HUES64 (cell line): Measurements from ENCODE around the gene DCAF17. TPM values are rescaled to one million over a fixed set of nuclear protein-coding genes. Genes with fewer than 3 reads are reported as not detected.

Source experiments
- H3K27ac ChIP-seq: 2 replicates; pipeline ENCODE4 v1.7.0; 2013; ENCODE audit warnings: low read depth, low read length, inconsistent platforms
- H3K27me3 ChIP-seq: 2 replicates; pipeline ENCODE4 v1.6.1; 2013; ENCODE audit warnings: mild to moderate bottlenecking, low read length; ENCODE audit not compliant: insufficient read depth
- H3K36me3 ChIP-seq: 2 replicates; pipeline ENCODE4 v1.6.1; 2013; ENCODE audit warnings: mild to moderate bottlenecking, low read length; ENCODE audit not compliant: insufficient read depth
- H3K4me1 ChIP-seq: 2 replicates; pipeline ENCODE4 v1.6.1; 2013; ENCODE audit warnings: mild to moderate bottlenecking, low read length, moderate library complexity; ENCODE audit not compliant: insufficient read depth
- H3K4me3 ChIP-seq: 2 replicates; pipeline ENCODE4 v1.5.1; 2013; ENCODE audit warnings: mild to moderate bottlenecking, low read length, moderate library complexity
- H3K9ac ChIP-seq: 2 replicates; pipeline ENCODE4 v1.6.1; 2013; ENCODE audit warnings: mild to moderate bottlenecking, low read depth, low read length
- H3K9me3 ChIP-seq: 2 replicates; pipeline ENCODE4 v1.6.1; 2013; ENCODE audit warnings: low read depth, low read length; ENCODE audit not compliant: insufficient read depth
- WGBS: fragments of 150-250, 120-280 bp; methylation state at CpG from one replicate; pipeline ENCODE4 v1.1.7; 2013; ENCODE audit warnings: missing lambda C conversion rate; 5-methylcytosine and 5-hydroxymethylcytosine counted together
- polyA plus RNA-seq, 2 experiments: library from polyadenylated mRNA; stranded (reverse); fragments of 50-300 nt; gene quantifications; one replicate each; pipeline ENCODE4 v1.2.3, GENCODE V29; 2013

DCAF17 gene, protein sequence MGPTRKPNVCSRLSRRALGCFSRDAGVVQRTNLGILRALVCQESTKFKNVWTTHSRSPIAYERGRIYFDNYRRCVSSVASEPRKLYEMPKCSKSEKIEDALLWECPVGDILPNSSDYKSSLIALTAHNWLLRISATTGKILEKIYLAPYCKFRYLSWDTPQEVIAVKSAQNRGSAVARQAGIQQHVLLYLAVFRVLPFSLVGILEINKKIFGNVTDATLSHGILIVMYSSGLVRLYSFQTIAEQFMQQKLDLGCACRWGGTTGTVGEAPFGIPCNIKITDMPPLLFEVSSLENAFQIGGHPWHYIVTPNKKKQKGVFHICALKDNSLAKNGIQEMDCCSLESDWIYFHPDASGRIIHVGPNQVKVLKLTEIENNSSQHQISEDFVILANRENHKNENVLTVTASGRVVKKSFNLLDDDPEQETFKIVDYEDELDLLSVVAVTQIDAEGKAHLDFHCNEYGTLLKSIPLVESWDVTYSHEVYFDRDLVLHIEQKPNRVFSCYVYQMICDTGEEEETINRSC
- polyA plus RNA-seq (2013, experiment 1 of 2), result 13.1 TPM
- polyA plus RNA-seq (2013, experiment 2 of 2), result 13.8 TPM

DNA sequence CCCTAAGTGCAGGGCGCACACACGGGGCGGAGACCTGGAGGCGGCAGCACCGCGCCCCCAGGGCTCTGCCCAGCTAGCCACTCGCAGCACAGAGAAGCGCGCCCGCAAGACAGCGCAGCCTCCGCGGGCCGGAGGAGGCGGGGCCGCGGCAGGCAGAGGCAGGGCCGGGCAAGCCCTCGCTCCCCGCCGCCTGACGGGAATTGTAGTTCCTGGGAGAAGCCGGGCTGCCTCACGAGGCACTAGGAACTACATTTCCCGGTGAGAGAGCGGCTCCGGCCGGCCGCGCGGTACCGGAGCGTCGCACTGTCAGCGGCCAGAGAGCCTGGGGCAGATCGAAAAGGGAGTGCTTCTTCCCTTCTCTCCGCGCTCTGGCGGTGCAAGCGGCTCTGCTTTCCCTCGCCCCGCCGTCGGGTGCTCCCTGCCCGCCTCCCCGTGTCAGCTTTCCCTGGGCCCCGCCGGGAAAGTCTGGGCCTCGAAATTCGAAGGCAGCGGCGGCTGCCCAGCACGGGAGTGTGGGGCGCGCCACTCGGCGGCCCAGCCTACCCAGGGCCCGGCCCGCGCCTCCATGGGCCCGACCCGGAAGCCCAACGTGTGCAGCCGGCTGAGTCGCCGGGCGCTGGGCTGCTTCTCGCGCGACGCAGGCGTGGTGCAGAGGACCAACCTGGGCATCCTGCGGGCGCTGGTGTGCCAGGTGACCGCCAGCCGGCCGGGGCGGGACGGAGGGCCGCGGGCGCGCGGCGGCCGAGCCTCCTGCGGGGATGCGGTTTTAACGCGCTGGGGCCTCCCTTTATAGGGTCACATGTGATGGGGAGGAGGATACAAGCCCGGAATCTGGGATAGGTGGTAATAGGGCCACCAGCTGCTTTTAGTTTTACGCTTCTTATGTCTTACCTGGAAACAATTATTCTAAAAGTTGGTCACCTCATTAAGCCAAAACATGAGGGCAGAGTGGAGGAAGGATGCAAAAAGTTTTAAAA lies at the start of gene DCAF17:
Gene DCAF17 (plus strand): TSS at position 214 of the 977 bp plus-strand sequence. CDS start 352 bp downstream, at position 566.
- H3K36me3 ChIP-seq, result peaks cover 51% of the 10 kb centered on the region
- H3K4me1 ChIP-seq, result peaks cover 22% of the 10 kb centered on the region
- H3K9me3 ChIP-seq, result peaks cover 25% of the 10 kb centered on the region
- H3K27ac ChIP-seq, result peak within 1 kb of the TSS; percentile 98
- peak within 1 kb of the TSS; percentile 70 for H3K4me3 ChIP-seq
- H3K27me3 ChIP-seq, result no peaks in the 10 kb centered on the region
- H3K9ac ChIP-seq, result peak within 1 kb of the TSS; percentile 92
- WGBS, result under 1% methylated on average over 92 of the region's 92 CpGs

DNA sequence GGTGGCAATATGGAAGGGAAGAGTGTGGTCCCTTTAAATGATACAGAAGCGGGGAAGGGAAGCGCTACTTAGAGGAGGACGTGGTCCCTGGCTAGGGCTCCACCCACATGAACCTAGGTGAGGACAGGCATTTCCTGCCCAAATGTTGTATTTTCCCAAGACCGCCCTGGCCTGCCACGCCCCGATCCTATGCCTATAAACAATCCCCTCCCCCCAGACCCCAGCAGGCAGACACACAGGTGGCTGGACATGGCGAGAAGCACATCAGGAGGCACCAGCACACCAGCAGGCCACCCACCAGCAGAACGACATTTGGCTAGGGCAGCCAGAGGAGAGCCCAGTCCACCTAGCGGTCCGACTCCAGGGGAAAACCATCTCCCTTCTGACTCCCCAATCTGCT lies 47.4 kb upstream of the DCAF17 start:
- Histone ChIP-seq H3K27me3 (no peaks in the 10 kb centered on the region), H3K36me3 (no peaks in the 10 kb centered on the region; the same call in 1 of the 2 replicates), H3K9me3 (no peaks in the 10 kb centered on the region; the same call in 1 of the 2 replicates), H3K27ac (no peak overlapping the region), H3K4me3 (no peak overlapping the region), H3K4me1 (peaks cover 37% of the 10 kb centered on the region), H3K9ac (0 out of 2 replicates have a peak overlapping the region, but pooled peaks have one; percentile 3)
- 61% methylated on average over 10 of the region's 10 CpGs for WGBS

DNA sequence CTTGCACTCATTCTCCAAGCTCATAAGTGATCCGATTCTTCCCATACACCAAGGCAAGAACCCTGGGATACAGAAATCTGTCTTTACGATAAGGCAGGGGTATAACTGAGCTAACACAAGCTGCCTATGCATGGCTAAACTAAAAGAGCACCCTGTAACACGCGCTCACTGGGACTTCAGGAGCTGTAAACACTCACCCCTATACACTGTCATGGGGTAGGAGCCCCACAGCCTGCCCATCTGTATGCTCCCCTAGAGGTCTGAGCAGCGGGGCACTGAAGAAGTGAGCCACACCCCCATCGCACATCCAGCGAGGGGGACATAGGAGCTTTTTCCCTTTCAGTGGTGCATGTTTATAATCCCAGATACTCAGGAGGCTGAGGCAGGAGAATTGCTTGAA lies 47.0 kb upstream of the DCAF17 start:
- Histone ChIP-seq H3K9me3 (no peaks in the 10 kb centered on the region; the same call in 1 of the 2 replicates), H3K9ac (0 out of 2 replicates have a peak overlapping the region, but pooled peaks have one; percentile 3), H3K4me3 (no peak overlapping the region), H3K27ac (no peak overlapping the region), H3K36me3 (no peaks in the 10 kb centered on the region; the same call in 1 of the 2 replicates), H3K27me3 (no peaks in the 10 kb centered on the region), H3K4me1 (peaks cover 41% of the 10 kb centered on the region)
- WGBS, result 83% methylated on average over 7 of the region's 7 CpGs

DNA sequence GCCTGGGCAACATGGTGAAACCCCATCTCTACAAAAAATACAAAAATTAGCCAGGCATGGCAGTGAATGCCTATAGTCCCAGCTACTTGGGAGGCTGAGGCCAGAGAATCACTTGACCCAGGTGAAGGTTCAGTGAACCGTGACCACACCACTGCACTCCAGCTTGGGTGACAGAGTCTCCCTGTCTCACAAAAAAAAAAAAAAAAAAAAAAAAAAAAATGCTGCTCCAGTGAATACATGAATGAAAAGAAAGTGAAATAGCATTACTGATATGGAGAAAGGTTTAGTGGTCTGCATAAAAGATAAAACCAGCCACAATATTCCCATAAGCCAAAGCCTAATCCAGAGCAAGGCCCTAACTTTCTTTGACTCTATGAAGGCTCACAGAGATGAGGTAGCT lies 44.7 kb upstream of the DCAF17 start:
- 100% methylated on average over 1 of the region's 1 CpG for WGBS
- Histone ChIP-seq H3K9me3 (no peaks in the 10 kb centered on the region), H3K36me3 (no peaks in the 10 kb centered on the region), H3K9ac (no peak overlapping the region), H3K27me3 (no peaks in the 10 kb centered on the region), H3K4me1 (peaks cover 49% of the 10 kb centered on the region), H3K4me3 (no peak overlapping the region), H3K27ac (no peak overlapping the region)

DNA sequence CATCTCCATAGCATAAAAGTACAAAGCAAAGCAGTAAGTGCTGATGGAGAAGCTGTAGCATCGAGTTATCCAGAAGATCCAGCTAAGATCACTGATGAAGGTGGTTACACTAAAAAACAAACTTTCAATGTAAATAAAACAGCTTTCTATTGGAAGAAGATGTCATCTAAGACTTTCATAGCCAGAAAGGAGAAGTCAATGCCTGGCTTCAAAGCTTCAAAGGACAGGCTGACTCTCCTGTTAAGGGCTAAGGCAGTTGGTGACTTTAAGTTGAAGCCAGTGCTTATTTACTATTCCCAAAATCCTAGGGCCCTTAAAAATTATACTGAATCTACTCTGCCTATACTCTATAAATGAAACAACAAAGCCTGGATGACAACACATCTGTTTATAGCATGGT lies 44.2 kb upstream of the DCAF17 start:
- WGBS, result 83% methylated on average over 1 of the region's 1 CpG
- Histone ChIP-seq H3K4me3 (no peak overlapping the region), H3K36me3 (no peaks in the 10 kb centered on the region), H3K4me1 (peaks cover 54% of the 10 kb centered on the region), H3K27ac (no peak overlapping the region), H3K27me3 (no peaks in the 10 kb centered on the region), H3K9ac (no peak overlapping the region), H3K9me3 (no peaks in the 10 kb centered on the region)

DNA sequence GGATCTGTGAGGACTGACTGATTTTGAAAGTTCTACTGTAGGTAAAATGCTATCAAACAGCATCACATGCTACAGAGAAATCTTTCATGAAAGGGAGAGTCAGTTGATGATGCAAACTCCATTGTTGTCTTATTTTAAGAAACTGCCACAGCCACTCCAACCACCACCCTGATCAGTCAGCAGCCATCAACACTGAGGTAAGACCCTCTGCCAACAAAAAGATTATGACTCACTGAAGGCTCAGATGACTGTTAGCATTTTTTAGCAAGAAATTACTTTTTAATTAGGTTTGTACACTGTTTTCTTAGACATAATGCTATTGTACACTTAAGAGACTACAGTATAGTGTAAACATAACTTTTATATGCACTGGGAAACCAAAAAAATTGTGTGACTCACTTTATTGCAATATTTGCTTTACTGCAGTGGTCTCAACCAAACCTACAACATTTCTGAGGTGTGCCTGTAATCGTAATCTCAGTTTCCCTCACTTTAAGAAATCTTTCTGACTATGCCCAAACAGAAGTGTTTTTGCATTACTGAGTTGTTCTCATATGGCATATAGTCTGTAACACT lies 43.0 kb upstream of the DCAF17 start:
- H3K27ac ChIP-seq, result no peak overlapping the region
- H3K9ac ChIP-seq, result no peak overlapping the region
- H3K36me3 ChIP-seq, result no peaks in the 10 kb centered on the region
- WGBS, result 93% methylated on average over 1 of the region's 1 CpG
- H3K4me1 ChIP-seq, result peaks cover 53% of the 10 kb centered on the region
- no peaks in the 10 kb centered on the region for H3K9me3 ChIP-seq
- H3K4me3 ChIP-seq, result no peak overlapping the region
- H3K27me3 ChIP-seq, result no peaks in the 10 kb centered on the region

DNA sequence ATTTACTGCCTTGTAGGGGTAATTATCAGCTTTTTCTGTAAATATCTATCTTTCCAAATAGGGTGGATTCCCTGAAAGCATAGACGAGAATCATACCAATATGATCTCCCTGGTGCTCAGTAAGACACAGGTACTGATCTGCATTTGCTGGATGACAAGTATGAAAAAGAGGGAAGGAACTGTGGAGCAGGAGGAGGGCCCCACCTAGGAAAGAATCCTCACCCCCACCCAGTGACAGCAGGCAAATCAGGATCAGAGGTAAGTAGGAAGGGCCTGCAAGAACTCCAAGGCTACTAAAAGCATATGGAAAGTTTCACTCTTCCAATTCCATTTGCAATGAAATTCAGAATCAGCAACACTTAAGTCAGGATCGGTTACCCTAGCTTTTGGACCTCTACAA lies 42.5 kb upstream of the DCAF17 start:
- no peak overlapping the region for H3K27ac ChIP-seq

DNA sequence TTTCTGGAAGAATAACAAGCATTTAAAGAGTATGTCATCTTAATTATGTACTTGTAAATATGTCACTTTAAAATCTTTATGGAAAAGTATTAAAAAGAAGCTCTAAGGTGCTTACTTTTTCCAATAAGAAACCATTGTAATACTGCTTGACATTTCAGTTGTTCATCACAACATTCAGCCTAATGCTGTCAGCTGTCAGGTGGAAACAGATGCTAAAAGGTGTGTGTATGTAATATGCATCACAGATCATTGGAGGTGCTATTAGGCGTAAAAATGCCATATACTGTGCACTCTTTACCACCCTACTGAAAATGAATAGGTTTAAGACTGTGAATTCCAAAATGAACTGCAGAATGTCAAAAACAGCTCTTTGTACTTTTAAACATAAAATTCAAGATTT lies 40.5 kb upstream of the DCAF17 start:
- peaks cover 36% of the 10 kb centered on the region for H3K4me1 ChIP-seq
- no peaks in the 10 kb centered on the region for H3K9me3 ChIP-seq
- H3K9ac ChIP-seq, result no peak overlapping the region
- WGBS, result no CpG with 5 or more reads among the region's 1 CpG
- H3K4me3 ChIP-seq, result no peak overlapping the region
- no peaks in the 10 kb centered on the region for H3K36me3 ChIP-seq
- no peak overlapping the region for H3K27ac ChIP-seq
- no peaks in the 10 kb centered on the region for H3K27me3 ChIP-seq

More for the DNA sequence above, 42.5 kb upstream of the DCAF17 start:
- H3K9me3 ChIP-seq, result no peaks in the 10 kb centered on the region
- no peaks in the 10 kb centered on the region for H3K27me3 ChIP-seq
- H3K4me1 ChIP-seq, result peaks cover 48% of the 10 kb centered on the region
- no peak overlapping the region for H3K4me3 ChIP-seq
- 94% methylated on average over 2 of the region's 2 CpGs for WGBS
- no peaks in the 10 kb centered on the region for H3K36me3 ChIP-seq
- no peak overlapping the region for H3K9ac ChIP-seq

DNA sequence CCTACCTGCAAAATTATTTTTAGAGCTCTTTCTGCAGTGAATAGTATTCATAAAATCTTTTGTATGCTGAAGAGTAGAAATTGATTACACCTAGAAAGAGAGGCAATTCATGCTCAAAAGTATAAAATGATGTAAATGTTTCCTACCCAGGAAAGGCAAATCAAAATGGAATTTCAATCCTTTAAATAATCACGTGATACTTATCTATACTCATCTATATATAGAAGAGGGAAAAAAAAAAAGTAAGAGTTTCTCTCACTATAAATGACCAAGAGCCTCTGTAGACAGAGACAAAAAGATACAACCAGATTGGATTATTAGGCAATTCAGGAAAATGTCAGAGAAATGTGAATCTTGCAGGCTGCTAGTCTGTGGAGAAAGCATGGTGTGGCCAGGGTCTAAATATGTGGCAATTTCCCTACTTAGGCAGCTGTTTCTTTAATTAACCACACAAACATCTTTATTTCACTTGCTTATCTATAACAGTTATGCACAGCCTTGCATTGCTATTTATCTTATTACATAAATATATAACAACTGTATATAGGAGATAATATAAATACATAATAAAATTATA lies 39.8 kb upstream of the DCAF17 start:
- no peaks in the 10 kb centered on the region for H3K9me3 ChIP-seq
- no peak overlapping the region for H3K9ac ChIP-seq
- H3K4me1 ChIP-seq, result peaks cover 36% of the 10 kb centered on the region
- H3K36me3 ChIP-seq, result no peaks in the 10 kb centered on the region
- no peaks in the 10 kb centered on the region for H3K27me3 ChIP-seq
- H3K27ac ChIP-seq, result no peak overlapping the region
- WGBS, result no CpG with 5 or more reads among the region's 1 CpG
- no peak overlapping the region for H3K4me3 ChIP-seq

DNA sequence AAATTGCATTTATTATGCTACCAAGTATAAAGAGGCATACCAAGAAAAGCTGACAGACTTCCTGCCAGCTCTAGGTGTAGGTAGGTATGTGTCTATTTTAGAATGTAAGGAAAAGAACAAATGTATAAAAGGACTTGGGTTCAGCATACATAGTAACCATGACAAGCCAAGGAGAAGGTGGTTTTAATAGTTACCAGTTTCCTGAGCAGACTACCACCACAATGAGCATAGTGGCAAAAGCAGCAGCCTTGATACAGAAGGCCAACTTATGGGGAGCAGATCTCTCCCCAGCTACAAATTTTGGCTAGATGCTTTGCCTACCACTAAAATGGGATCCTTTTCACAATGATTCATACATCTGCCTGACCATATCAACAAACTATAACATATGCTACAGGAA lies 34.7 kb upstream of the DCAF17 start:
- H3K9me3 ChIP-seq, result peaks cover 8% of the 10 kb centered on the region
- no peaks in the 10 kb centered on the region for H3K27me3 ChIP-seq
- peaks cover 26% of the 10 kb centered on the region for H3K4me1 ChIP-seq
- H3K9ac ChIP-seq, result no peak overlapping the region
- no peak overlapping the region for H3K27ac ChIP-seq
- 0 out of 2 replicates have a peak, but pooled peaks cover 3% of the 10 kb centered on the region for H3K36me3 ChIP-seq
- no peak overlapping the region for H3K4me3 ChIP-seq
